ENCODE data around the gene RIC8B. TPM values are rescaled to one million over a fixed set of nuclear protein-coding genes. Genes with fewer than 3 reads are reported as not detected.

RIC8B gene
- total and polyA plus RNA-seq, 2 of the 13 experiments (the other 11 are each of a cell fraction or from before 2014, with no cell fraction given) = 5.1 to 7.5 TPM

GRCh38 chr12:106773286-106774004 lies 1.0 kb upstream of the RIC8B start:
- peaks cover 79% of the 10 kb centered on the region for H3K4me1 ChIP-seq (ENCODE audit: insufficient read depth, low read length)
- POLR2A ChIA-PET = interaction anchor here (1.3 kb wide), 1 partner anchor 82 kb away, joined by 4 read pairs; no protein-coding TSS in a partner anchor
- H3K4me3 ChIP-seq (replicated peaks in 1 of 3; ENCODE audit: insufficient read depth in 1 of 3, low read depth in 2 of 3, low read length in 3 of 3) = peak overlapping the region; percentile 55 to 93 (median 82)
- peak overlapping the region; percentile 97 for H3K27ac ChIP-seq (ENCODE audit: extremely low read length, insufficient read depth, low read length)
- peak overlapping the region; percentile 82 for H2AFZ ChIP-seq (ENCODE audit: low read length)
- WGBS (ENCODE audit: low lambda C conversion rate) = 21% methylated on average over 25 of the region's 25 CpGs
- ATAC-seq (no peak), FAIRE-seq (no peak), DNase-seq (ENCODE audit: low spot score) (no peak)
- peaks cover 33% of the 10 kb centered on the region for H3K79me2 ChIP-seq (ENCODE audit: insufficient read depth, low read length)
- no peaks in the 10 kb centered on the region for H3K36me3 ChIP-seq (replicated peaks in 1 of 2; ENCODE audit: control insufficient read depth in 1 of 2, insufficient read depth in 2 of 2, low read length in 2 of 2)
- peak overlapping the region; percentile 97 for H3K9ac ChIP-seq (ENCODE audit: insufficient read depth, low read depth, low read length)
- TSS peak; percentile 97 for BruUV-seq (replicated peaks)
- no peaks in the 10 kb centered on the region; a peak in 1 of 5 replicates for H3K27me3 ChIP-seq (ENCODE audit: control insufficient read depth in 1 of 2, insufficient read depth in 2 of 2, low read length in 2 of 2)
- intact Hi-C loops (cut with micrococcal nuclease; ENCODE audit: unreplicated experiment) = no loop called here
- in situ Hi-C loops (cut with HindIII; ENCODE audit: extremely low pct_ligation_motif_present, low pct_unique_long_range_greater_than_20kb) = no loop called here
- H3K4me2 ChIP-seq (ENCODE audit: low read depth, low read length) = peak overlapping the region; percentile 85
- H4K20me1 ChIP-seq (ENCODE audit: insufficient read depth, low read length) = no peaks in the 10 kb centered on the region; the same call in 1 of the 2 replicates
- H3K9me3 ChIP-seq (ENCODE audit: low read length) = no peaks in the 10 kb centered on the region
- CTCF ChIA-PET (ENCODE audit: low intra/inter-chr PET ratio, low total read pairs) = no interaction called here
- TF ChIP-seq JUND (CRISPR knock-in tag; IDR thresholded peaks at IDR 0.05) (no peak), NCOA2 (CRISPR knock-in tag; IDR thresholded peaks at IDR 0.05) (0 out of 2 replicates have a peak, but pooled peaks have one; percentile 9), ZNF333 (CRISPR knock-in tag; IDR thresholded peaks at IDR 0.05; ENCODE audit: borderline replicate concordance) (peak; percentile 9; the same call in 1 of the 2 replicates), ZNF629 (CRISPR knock-in tag; conservative IDR thresholded peaks at IDR 0.05) (peak; percentile 69), HINFP (CRISPR knock-in tag; IDR thresholded peaks at IDR 0.05; ENCODE audit: low read depth) (no peak), ZNF280B (CRISPR knock-in tag; IDR thresholded peaks at IDR 0.05; ENCODE audit: borderline replicate concordance) (no peak), KDM5A (IDR thresholded peaks at IDR 0.05; ENCODE audit: borderline replicate concordance, low read length) (no peak), CC2D1A (CRISPR knock-in tag; IDR thresholded peaks at IDR 0.05) (peak; percentile 77; the same call in 1 of the 2 replicates), ZNF33A (CRISPR knock-in tag; IDR thresholded peaks at IDR 0.05; ENCODE audit: borderline replicate concordance) (0 out of 2 replicates have a peak, but pooled peaks have one; percentile 36), EZH2 (conservative IDR thresholded peaks at IDR 0.05; ENCODE audit: low read depth, low read length) (no peak), DPF2 (CRISPR knock-in tag; IDR thresholded peaks at IDR 0.05; ENCODE audit: borderline replicate concordance, low read depth) (no peak), ZNF34 (CRISPR knock-in tag; IDR thresholded peaks at IDR 0.05; ENCODE audit: borderline replicate concordance) (no peak), ZNF564 (CRISPR knock-in tag; IDR thresholded peaks at IDR 0.05) (0 out of 2 replicates have a peak, but pooled peaks have one; percentile 7), CSRNP1 (CRISPR knock-in tag; IDR thresholded peaks at IDR 0.05) (0 out of 2 replicates have a peak, but pooled peaks have one; percentile 5), RXRA (CRISPR knock-in tag; IDR thresholded peaks at IDR 0.05) (no peak), SYNCRIP (IDR thresholded peaks at IDR 0.05; ENCODE audit: insufficient read depth, low read depth, low read length) (no peak), ZFP36 (IDR thresholded peaks at IDR 0.05; ENCODE audit: borderline replicate concordance, low read depth, low read length, partially characterized antibody) (no peak)

Data from HepG2 (cell line).